Activated B cell treated with CpG ODN at 0.5 μM for 24 hours (primary cell): ENCODE data around the gene TBATA. TPM values are rescaled to one million over a fixed set of nuclear protein-coding genes. Genes with fewer than 3 reads are reported as not detected.

Source experiments
- ATAC-seq: fragments of 200-7000 bp; cut with Tn5 transposase; one replicate; pipeline ENCODE4 v1.10.0; 2021; ENCODE audit warnings: low read depth, mild to moderate bottlenecking, moderate library complexity
- CTCF ChIA-PET: fragments of 350-600 bp; sonication (Branson Sonifier 250); formaldehyde crosslinking; loops from one replicate; lab custom pipeline; 2021; ENCODE audit warnings: antibody characterized with exemption; lab: Charles Lee
- POLR2A ChIA-PET: fragments of 350-600 bp; sonication (Branson Sonifier 250); formaldehyde crosslinking; loops from one replicate; lab custom pipeline; 2021; ENCODE audit warnings: antibody characterized with exemption; lab: Charles Lee
- DNase-seq: peaks from one replicate; pipeline ENCODE4 v3.0.0; 2022
- H3K27ac Mint-ChIP-seq: one replicate; pipeline ENCODE4 v1.8.0; 2020; ENCODE audit warnings: mixed read lengths
- H3K27me3 Mint-ChIP-seq: one replicate; pipeline ENCODE4 v1.8.0; 2021; ENCODE audit warnings: mixed read lengths
- H3K36me3 Mint-ChIP-seq: one replicate; pipeline ENCODE4 v1.8.0; 2021; ENCODE audit warnings: low read depth, mixed read lengths
- H3K4me1 Mint-ChIP-seq: one replicate; pipeline ENCODE4 v1.8.0; 2021; ENCODE audit warnings: mixed read lengths
- H3K4me3 Mint-ChIP-seq: one replicate; pipeline ENCODE4 v1.8.0; 2020; ENCODE audit warnings: mild to moderate bottlenecking, mixed read lengths
- H3K9me3 Mint-ChIP-seq: one replicate; pipeline ENCODE4 v1.8.0; 2020; ENCODE audit warnings: mixed read lengths
- intact Hi-C: fragments of 100-400 bp; cut with micrococcal nuclease; formaldehyde crosslinking; loops from one replicate; pipeline ENCODE4 v1.15.1; 2024
- total RNA-seq: library from RNA; stranded (reverse); gene quantifications from 2 replicates; pipeline ENCODE4 v1.2.3, GENCODE V29; 2022
- TF ChIP-seq, protein P1 (sequence below): fragments of 200-600 bp; IDR thresholded peaks from one replicate; pipeline ENCODE4 v1.8.0; 2022; ENCODE audit warnings: antibody characterized with exemption, mild to moderate bottlenecking

TBATA gene
- total RNA-seq, 1 donor from 2014 or later: not detected

- no peaks in the 10 kb centered on the region for H3K27me3 Mint-ChIP-seq
These were observed 58.2 kb downstream of the TBATA start for GRCh38 chr10:70726909-70727495.

GRCh38 chr10:70723771-70724170 is 61.4 kb downstream of the TBATA start:
- no peaks in the 10 kb centered on the region for H3K4me1 Mint-ChIP-seq
- no peaks in the 10 kb centered on the region for H3K9me3 Mint-ChIP-seq
- ChIA-PET CTCF (no interaction called here), POLR2A (no interaction called here)
- DNase-seq (no peak), ATAC-seq (no peak)
- H3K36me3 Mint-ChIP-seq: no peaks in the 10 kb centered on the region
- H3K27me3 Mint-ChIP-seq: no peaks in the 10 kb centered on the region
- intact Hi-C loops: no loop called here
- no peak overlapping the region for H3K4me3 Mint-ChIP-seq
- no peak overlapping the region for H3K27ac Mint-ChIP-seq
- TF ChIP-seq, protein P1, sequence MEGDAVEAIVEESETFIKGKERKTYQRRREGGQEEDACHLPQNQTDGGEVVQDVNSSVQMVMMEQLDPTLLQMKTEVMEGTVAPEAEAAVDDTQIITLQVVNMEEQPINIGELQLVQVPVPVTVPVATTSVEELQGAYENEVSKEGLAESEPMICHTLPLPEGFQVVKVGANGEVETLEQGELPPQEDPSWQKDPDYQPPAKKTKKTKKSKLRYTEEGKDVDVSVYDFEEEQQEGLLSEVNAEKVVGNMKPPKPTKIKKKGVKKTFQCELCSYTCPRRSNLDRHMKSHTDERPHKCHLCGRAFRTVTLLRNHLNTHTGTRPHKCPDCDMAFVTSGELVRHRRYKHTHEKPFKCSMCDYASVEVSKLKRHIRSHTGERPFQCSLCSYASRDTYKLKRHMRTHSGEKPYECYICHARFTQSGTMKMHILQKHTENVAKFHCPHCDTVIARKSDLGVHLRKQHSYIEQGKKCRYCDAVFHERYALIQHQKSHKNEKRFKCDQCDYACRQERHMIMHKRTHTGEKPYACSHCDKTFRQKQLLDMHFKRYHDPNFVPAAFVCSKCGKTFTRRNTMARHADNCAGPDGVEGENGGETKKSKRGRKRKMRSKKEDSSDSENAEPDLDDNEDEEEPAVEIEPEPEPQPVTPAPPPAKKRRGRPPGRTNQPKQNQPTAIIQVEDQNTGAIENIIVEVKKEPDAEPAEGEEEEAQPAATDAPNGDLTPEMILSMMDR: no peak

More at GRCh38 chr10:70726909-70727495, 58.2 kb downstream of the TBATA start:
- ChIA-PET POLR2A (no interaction called here), CTCF (no interaction called here)
- intact Hi-C loops: no loop called here
- ATAC-seq (no peak), DNase-seq (no peak)
- no peak overlapping the region for H3K27ac Mint-ChIP-seq
- no peaks in the 10 kb centered on the region for H3K9me3 Mint-ChIP-seq
- no peak overlapping the region for H3K4me3 Mint-ChIP-seq
- no peaks in the 10 kb centered on the region for H3K36me3 Mint-ChIP-seq
- TF ChIP-seq, protein P1: no peak
- no peaks in the 10 kb centered on the region for H3K4me1 Mint-ChIP-seq

GRCh38 chr10:70722820-70723424 is 62.3 kb downstream of the TBATA start:
- DNase-seq (no peak), ATAC-seq (no peak)
- ChIA-PET POLR2A (no interaction called here), CTCF (no interaction called here)
- Mint-ChIP-seq H3K4me1 (no peaks in the 10 kb centered on the region), H3K27me3 (no peaks in the 10 kb centered on the region), H3K9me3 (no peaks in the 10 kb centered on the region), H3K27ac (no peak overlapping the region), H3K36me3 (no peaks in the 10 kb centered on the region), H3K4me3 (no peak overlapping the region)
- TF ChIP-seq, protein P1: no peak
- intact Hi-C loops: no loop called here

Other genes with a start within 250 kb of the TBATA start
- 0.53 and 0.61 TPM in 2 replicates for gene PRF1, start 182.6 kb downstream of the TBATA start, total RNA-seq
- 0.04 TPM in 1 of 2 replicates, not detected in the other for gene ADAMTS14, start 112.9 kb downstream of the TBATA start, total RNA-seq
- gene SGPL1, start 30.6 kb upstream of the TBATA start, total RNA-seq: 35.9 and 36.3 TPM in 2 replicates
- gene PCBD1, start 103.2 kb upstream of the TBATA start, total RNA-seq: 37.3 and 41.4 TPM in 2 replicates